OCI-LY7 (cell line): ENCODE measurements around the gene MRPL42.

ENCODE experiments used
- EZH2phosphoT487 ChIP-seq: fragments of 200-600 bp; sonication (generic); IDR thresholded peaks from 2 replicates; pipeline ENCODE4 v1.6.1; 2018; ENCODE audit warnings: low read depth, borderline replicate concordance, mild to moderate bottlenecking, mixed run types, antibody characterized with exemption, low read length, moderate library complexity, mixed read lengths
- TF ChIP-seq, protein P1 (sequence below): fragments of 200-600 bp; sonication (generic); conservative IDR thresholded peaks from 2 replicates; pipeline ENCODE4 v1.5.1; 2014; ENCODE audit warnings: mild to moderate bottlenecking, antibody characterized with exemption, low read length, moderate library complexity, mixed read lengths

DNA sequence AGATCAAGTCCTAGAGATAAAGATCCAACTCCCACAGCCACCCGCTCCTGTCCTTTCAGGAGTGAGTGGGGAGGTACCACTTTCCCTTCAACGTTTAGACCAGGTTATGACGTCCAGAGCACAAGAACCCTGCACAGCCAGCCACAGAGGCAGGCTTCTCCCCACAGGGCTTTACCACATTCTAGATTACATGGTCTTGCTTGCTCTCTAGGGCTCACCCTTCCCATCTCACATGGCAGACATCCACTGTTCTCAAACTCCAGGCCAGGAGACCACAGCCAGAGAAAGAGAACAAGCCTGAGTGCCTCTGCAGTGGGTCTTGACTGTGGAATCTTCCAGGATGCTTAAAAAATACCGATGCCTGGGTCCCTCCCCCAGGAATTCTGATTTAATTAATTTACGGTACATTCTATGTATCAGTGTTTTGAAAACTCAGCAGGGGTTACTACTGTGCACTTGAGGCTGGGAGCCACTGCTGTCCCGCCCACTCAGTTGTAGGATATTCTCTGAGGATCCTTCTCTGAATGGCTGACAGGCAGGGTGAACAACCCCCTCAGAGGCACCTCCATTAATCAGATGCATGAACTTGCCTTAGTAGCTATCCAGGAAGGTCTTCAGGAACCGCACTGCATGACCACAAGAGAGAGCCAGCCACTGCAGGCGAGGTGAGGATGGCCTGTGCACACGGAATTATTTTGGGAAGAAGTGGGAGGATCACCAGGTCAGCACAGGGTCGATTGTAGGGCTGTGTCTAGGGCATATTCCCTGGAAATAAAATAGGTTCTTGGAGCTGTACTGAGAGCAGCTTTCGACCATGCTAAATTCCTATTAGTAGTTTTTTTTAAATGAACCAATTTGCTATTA lies 83.7 kb downstream of the MRPL42 start:
- TF ChIP-seq EZH2phosphoT487: no peak
- TF ChIP-seq, protein P1, sequence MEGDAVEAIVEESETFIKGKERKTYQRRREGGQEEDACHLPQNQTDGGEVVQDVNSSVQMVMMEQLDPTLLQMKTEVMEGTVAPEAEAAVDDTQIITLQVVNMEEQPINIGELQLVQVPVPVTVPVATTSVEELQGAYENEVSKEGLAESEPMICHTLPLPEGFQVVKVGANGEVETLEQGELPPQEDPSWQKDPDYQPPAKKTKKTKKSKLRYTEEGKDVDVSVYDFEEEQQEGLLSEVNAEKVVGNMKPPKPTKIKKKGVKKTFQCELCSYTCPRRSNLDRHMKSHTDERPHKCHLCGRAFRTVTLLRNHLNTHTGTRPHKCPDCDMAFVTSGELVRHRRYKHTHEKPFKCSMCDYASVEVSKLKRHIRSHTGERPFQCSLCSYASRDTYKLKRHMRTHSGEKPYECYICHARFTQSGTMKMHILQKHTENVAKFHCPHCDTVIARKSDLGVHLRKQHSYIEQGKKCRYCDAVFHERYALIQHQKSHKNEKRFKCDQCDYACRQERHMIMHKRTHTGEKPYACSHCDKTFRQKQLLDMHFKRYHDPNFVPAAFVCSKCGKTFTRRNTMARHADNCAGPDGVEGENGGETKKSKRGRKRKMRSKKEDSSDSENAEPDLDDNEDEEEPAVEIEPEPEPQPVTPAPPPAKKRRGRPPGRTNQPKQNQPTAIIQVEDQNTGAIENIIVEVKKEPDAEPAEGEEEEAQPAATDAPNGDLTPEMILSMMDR: no peak
